HG03108 (cell line): Measurements from ENCODE around the gene SELENOW.
"Not testable (repeated sequence)": the region's sequence is repeated elsewhere in the genome, so short reads cannot be mapped to it uniquely, and the experiment has no call there.

Experiments
- ATAC-seq: cut with Tn5 transposase; IDR thresholded peaks from one replicate; pipeline ENCODE4 v1.9.1; 2021; ENCODE audit warnings: moderate library complexity; ENCODE audit not compliant: unreplicated experiment

The SELENOW gene

DNA sequence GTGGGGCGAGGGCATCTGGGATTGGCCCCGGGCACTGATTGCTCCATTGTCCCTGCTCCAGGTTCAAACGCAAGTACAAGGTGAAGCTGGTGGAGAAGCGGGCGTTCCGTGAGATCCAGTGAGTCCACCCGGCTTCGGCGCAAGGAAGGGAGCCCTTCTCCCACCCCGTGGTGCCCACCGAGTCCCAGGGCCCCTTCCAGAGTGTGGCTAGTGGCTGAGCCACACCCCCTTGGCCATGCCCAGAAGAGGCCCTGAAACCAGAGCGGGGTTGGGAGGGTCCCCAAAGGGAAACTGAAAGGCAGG lies 21.9 kb upstream of the SELENOW start:
- ATAC-seq = no peak

DNA sequence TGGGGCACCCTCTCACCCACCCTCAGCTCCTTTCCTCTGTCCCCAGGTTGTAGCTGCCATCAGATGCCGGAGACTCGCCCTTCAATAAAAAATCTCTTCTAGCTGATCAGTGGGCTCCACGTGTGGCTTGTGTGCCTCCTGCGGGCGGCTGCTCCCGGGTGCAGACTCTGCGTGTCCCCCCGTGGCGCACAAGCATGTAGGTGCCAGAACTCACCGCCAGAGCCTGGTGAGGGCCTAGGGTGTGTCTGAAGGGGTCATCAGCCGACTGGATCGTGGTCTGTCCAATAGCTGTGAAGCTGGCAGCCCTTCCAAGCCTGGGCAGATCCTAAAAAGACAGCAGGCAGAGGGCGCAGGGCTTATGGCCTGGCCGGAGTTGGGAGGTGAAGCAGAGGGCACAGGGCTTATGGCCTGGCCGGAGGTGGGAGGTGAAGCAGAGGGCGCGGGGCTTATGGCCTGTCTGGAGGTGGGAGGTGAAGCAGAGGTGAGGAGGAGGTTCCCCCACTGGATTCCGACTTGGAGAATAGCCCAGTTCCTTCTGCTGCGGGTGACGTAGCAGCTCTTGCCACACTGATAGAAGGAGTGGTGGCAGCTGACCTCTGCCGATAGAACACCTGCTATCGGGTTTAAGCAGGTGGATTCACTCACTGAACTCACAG lies 21.4 kb upstream of the SELENOW start:
- no peak for ATAC-seq

DNA sequence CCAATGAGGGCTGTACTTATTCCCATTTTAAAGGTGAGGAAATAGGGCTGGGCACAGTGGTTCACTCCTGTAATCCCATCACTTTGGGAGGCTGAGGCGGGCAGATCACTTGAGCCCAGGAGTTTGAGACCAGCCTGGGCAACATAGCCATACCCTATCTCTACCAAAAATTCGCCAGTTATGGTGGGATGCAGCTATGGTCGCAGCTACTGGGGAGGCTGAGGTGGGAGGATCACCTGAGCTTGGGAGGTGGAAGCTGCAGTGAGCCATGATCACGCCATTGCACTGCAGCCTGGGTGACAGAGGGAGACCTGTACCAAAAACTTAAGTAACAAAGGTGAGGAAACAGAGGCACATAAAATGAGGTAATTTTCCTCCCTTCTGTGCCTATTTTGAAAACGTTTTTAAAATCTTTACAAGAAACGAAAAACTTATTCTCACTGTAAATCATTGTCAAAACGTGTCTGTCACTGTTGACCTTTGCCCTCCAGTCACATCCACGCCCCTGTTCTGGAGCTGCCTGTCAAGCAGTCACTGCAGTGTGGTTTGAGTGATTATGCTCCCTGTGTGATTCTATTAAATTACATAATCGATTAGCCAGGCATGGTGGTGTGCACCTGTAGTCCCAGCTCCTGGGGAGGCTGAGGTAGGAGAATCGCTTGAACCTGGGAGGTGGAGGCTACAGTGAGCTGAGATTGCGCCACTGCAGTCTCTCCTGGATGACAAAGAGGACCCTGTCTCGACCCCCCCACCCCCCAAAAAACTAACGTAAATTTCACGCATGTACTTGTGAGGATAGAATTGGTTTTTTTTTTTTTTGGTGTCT lies 20.7 kb upstream of the SELENOW start:
- no peak for ATAC-seq

DNA sequence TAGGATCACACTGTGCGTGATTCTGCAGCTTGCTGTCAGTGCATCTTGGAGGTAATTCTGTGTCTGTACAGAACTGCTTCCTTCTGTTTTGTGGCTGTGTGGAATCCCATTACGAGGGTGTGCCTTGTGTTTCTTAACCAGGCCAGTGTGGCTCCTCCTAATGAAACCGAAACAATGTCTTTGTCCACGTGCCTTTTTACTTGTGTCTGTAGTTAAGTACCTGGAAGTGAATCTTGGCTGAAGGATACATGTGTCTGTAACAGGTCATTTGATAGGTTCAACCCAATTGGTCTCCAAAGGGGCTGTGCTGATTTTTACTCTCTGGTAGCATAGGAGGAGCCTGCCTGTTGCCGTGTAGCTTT lies 20.1 kb upstream of the SELENOW start:
- no peak for ATAC-seq

DNA sequence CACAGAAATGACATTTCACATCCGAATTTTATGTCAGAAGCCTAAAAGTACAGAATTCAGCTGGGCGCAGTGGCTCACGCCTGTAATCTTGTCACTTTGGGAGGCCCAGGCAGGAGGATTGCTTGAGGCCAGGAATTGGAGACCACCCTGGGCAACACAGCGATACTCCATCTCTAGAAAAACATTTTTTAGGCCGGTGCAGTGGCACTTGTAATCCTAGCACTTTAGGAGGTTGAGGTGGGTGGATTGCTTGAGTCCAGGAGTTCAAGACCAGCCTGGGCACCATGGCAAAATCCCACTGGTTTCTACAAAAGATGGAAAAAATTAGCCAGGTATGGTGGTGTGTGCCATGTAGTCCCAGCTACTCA lies 17.9 kb upstream of the SELENOW start:
- no peak for ATAC-seq

DNA sequence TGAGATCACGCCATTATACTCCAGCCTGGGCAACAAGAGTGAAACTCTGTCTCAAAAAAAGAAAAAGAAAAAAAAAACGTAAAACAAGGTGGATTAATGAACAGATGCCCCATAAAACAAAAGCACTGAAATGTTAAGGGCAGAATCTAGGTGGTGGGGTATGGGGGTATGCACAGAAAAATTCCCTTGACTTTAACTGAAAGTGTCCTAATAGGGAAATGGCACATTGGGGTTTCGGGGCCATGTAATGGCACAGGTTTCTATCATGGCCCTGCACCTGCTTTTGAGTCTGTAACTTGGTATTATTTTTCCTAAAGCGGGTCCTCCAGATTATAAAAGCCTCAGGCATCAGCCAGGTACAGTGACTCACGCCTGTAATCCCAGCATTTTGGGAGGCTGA lies 16.9 kb upstream of the SELENOW start:
- ATAC-seq = no peak

DNA sequence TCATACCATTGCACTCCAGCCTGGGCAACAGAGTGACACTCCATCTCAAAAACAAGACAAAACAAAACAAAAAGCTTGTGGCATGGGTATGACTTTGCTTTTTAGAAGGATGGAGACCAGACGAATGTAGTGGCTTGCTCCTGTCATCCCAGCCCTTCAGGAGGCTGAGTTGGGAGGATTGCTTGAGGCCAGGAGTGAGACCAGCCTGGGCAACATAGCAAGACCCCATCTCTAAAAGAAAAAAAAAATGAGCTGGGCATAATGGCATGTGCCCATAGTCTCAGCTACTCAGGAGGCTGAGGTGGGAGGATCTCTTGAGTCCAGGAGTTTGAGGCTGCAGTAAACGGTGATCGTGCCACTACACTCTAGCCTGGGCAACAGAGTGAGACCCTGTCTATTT lies 16.4 kb upstream of the SELENOW start:
- no peak for ATAC-seq

DNA sequence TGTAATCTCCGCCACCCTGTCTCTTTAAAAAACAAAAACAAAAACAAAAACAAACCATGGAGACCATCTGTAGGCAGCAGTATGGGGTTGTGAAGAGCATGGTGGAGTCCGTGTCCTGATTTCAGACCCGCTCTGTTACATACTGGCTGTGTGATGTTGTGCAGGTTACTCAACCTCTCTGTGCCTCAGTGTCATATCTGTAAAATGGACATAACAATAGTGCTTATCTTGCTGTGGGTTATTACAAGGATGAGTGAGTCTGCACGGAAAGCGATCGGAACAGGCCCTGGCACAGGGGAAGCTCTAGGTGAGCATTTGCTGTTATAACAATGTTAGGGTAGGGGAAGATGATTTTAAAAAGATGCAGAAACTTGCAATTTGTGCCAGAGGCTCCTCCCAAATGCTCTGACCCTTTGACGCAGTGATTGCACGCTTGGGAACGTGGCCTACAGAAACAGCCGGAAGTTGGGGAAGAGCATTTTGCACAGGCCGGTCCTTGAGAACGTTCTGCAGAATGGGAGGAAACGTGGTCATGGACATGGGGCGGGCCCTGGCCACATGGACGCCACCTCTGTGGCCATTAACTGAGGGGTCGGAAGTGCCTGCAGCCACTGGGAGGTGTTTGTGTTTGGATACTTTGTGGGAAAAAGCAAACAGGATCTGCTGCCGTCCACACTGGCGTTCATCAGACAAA lies 15.7 kb upstream of the SELENOW start:
- ATAC-seq = no peak

DNA sequence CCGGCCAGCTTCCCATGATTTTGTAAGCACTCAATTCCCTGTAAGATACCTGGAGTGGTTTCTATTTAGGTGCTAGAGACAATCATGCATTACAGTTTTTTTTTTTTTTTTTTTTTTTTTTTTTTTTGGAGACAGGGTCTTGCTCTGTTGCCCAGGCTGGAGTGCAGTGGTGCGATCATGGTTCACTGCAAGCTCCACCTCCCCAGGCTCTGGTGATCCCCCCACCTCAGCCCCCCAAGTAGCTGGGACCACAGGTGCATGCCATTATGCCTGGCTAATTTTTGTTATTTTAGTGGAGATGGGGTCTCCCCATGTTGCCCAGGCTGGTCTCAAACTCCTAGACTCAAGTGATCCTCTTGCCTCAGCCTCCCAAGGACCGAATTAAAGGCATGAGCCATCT lies 13.8 kb upstream of the SELENOW start:
- not testable (repeated sequence) for ATAC-seq

DNA sequence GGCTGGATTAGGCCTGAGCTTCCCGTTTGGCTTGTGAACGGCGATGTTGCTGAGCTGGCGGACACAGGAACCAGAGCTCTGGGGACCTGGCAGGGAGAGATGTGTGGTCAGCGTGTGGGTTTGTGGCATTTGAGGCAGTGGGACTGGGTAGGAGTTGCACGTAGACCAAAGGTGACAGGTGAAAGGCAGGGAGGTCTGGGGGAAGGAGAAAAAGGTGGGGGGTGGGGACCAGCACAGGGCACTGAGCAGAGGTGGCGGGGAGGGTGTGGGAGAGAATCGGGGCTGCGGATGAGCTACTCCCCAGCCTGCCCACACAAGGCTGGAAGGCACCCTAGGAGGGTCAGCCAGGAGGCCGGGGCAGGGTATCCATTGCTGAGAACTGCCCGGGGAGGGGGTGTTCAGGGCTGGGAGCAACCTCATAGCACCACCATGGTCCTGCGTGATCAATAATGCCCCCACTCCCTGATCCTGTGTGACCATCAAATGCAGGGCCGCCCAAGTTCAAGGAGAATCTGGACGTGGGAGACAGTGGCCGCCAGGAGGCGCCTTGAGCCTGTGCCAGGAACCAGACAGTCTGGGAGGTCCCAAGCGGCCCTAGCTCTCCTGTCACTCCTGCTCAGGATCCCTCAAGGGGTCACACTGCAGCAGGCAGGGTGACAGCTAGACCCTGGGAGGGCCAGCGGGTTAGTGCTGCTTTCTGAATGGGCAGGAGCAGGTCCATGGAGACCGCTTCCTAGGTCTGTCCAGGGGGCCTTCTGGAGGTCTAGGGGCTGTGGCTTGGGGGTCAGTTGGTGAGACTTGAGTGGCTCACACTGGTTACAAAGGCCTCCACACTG lies 12.8 kb upstream of the SELENOW start:
- no peak for ATAC-seq

DNA sequence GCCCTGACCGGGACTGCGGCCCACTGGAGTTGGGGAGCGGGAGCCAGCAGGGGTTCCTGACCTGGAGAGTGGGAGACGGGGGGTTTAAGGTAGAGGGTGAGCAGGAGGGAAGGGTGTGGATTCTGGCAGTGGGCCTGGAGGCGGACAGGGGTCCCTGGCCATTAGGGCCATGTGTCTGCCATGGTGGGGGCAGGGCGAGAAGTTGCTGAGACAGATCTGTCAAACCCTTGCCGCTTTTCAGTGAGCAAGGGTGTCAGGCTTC lies 12.2 kb upstream of the SELENOW start:
- ATAC-seq = no peak

DNA sequence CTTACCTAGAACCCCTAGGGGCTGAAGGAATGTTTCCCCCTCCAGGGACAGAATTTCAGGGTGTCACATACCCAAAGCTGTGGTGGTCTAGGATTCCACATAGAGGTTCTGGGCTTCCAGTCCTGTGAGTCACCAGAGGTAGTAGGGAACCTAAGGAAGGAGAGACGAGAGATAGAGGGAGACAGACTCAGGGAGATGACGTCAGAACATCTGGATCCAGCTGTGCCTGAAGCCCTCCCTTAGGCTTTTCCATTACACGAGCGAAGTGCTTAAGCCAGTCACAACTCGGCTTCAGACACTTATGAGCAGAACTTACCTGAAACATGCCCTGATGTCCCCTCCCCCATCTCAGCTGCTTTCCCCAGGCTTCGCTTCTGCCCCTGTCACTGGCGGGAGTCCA lies 11.8 kb upstream of the SELENOW start:
- no peak for ATAC-seq

DNA sequence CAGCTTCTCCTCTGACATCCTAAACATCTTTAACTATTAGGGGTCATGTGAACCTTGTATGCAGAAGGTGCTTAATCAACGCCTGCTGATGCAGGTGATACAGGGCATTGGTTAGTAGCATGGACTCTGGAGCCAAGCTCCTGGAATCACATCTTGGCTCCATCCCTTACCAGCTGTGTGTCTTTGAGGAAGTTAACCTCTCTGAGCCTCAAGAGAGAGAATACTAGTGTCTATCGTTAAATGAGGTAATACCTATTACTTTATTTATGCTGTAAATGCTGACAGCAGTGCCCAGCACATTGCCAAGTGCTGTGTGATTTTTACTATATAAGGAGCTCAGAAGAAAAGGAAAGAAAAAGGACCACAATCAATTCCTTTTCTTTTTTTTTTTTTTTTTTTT lies 11.2 kb upstream of the SELENOW start:
- no peak for ATAC-seq

DNA sequence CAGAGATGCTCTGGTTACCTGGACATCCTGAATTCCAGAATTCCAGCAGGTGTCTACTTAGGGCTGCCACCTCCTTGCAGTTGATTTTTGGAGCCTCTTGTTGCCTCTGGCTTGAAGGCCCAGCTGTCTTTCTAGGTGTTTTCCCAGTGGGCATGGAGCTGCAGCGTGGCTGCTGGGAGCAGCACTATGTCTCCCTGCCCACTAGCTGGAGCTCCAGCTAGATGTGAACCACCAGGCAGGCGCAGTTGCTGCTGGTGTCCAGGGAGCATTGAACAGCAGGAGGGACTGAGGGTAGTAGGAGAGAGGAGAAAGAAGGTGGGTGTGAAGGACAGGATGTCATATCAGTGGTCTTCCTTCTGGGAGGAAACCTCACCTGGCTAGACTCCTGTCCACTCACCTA lies 9.9 kb upstream of the SELENOW start:
- ATAC-seq = no peak

DNA sequence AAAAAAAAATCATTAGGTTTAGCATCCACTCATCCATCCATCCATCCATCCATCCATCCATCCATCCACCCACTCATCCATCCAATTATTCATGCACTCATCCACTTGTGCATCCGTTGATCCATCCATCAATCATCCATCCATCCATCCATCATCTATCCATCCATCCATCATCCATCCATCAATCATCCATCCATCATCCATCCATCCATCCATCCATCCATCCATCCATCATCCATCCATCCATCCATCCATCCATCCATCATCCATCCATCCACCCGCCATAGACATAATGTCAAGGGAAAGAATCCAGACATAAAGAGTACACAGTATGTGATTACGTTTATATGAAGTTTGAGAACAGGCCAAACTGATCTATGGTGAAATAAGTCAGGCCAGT lies 9.0 kb upstream of the SELENOW start:
- no peak for ATAC-seq

DNA sequence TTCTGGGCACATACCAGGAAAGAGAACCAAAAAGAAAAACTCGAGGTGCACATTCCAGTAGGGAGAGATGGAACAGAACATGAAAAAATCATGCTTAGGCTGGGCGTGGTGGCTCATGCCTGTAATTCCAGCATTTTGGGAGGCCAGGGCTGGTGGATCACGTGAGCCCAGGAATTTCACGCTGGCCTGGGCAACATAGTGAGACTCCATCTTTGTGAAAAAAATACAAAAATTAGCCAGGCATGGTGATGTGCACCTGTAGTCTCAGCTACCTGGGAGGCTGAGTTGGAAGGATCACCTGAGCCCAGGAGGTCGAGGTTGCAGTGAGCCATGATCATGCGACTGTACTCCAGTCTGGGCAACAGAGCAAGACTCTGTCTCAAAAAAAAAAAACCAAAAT lies 7.2 kb upstream of the SELENOW start:
- not testable (repeated sequence) for ATAC-seq

DNA sequence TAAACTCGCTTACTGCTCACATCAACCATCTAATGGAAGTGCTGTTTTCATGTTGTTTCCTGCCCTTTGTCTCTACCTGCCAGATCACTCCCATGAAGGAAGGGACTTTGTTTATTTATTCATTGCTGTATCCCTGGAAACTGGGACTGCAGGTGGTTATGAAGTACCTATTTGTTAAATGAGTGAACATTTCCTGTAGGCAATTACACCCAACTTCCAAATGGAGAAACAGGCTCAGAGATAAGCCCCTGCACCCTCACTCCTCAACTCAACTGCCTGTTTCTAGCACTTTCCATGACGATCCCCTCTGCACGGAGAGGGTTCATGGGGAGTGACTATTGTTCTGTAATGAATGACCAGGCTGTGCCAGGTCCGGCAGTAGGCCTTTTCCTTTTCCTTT lies 1.9 kb upstream of the SELENOW start:
- ATAC-seq = no peak

DNA sequence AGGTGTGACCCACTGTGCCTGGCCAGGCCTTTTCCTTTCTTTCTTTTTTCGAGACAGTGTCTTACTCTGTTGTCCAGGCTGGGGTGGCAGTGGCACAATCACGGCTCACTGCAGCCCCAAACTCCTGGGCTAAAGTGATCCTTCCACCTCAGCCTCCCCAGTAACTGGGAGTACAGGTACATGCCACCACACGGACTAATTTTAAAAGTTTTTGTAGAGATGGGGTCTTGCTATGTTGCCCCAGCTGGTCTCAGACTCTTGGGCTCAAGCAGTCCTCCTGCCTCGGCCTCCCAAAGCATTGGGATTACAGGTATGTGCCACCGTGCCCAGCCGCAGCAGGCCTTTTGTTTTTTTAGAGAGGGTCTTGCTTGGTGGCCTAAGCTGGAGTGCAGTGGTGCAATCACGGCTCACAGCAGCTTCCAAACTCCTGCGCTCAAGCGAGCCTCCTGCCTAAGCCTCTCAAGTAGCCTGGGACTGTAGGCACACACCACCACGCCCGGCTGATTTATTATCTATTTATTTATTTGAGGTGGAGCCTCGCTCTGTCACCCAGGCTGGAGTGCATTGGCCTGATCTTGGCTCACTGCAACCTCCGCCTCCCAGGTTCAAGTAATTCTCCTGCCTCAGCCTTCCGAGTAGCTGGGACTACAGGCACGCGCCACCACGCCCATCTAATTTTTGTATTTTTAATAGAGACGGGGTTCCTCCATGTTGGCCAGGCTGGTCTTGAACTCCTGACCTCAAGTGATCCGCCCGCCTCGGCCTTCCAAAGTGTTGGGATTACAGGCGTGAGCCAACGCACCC lies 1.1 kb upstream of the SELENOW start:
- not testable (repeated sequence) for ATAC-seq

DNA sequence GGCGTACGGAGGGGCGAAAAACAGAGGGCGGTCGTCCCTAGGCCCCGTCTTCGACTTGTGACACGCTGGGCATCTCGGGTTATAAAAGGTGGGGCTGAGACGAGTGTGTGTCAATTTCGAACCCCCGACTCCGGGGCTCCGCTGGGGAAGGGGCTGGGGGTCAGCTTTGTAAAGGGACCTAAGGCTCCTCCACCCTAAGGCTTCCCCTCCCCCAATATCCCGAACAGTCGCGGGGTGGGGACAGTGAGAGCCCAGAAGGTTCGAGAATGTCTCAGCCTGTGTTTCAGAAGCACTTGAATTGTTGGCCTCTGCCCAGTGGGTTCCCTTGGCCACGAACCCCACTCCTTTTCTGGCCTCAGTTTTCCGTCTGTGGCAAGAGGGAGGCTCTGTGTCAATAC lies 450 bp downstream of the SELENOW start:
- no peak for ATAC-seq

DNA sequence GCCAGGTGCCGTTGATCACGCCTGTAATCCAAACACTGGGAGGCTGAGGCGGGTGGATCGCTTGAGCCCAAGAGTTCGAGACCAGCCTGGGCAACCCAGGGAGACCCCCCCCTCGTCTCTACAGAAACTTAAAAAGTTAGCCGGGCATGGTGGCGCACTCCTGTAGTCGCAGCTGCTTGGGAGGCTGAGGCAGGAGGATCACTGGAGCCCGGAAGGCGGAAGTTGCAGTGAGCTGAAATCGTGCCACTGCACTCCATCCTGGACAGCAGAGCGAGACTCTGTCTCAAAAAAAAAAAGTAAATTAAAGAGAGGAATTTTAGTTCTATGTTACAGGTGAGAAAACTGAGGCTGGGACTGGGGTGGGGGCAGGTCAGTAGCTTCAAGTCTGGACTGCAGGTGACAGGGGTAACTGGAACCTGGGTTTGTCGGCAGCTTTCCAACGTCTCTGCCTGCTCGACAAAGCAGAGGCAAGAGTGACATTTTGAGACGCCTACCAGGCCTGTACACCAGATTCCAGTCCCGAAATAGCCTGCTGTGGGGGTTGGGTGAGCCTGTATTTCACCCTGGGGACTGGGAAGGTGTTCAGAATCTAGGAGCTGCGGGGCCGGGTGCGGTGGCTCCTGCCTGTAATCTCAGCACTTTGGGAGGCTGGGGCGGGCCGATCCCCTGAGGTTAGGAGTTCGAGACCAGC lies 1.2 kb downstream of the SELENOW start:
- no peak for ATAC-seq

DNA sequence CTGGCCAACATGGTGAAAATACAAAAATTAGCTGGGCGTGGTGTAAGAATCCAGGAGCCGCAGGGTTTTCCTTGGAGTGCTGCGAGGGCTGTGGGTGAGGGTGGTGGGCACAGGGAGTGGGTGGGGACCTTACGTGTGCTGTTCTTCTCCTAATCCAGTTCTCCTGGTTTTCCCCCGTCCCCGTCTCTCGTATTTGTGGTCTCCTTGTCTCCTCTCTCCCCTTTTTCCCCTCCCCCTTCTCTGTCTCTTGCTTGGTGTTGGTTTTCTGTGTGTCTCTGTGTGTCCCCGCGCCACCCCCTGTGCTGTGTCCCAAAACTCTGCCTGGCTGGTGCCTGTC lies 1.7 kb downstream of the SELENOW start:
- ATAC-seq = no peak
